Measurements from ENCODE around the gene PWP1. TPM values are rescaled to one million over a fixed set of nuclear protein-coding genes. Genes with fewer than 3 reads are reported as not detected.
A peak's percentile ranks its signal among the peaks of the same experiment; 100 is the strongest.

Gene PWP1
- 10 to 100 TPM; 51.9 to 58.6 (median 55.9) TPM for polyA plus RNA-seq (ENCODE audit: insufficient read length in 4 of 4)

GRCh38 chr12:107685360-107686248, at the start of gene PWP1:
PWP1 (plus strand) TSS chr12:107685799; CDS start chr12:107685900, 101 bp downstream.
- DNase-seq (ENCODE audit: low read depth in 4 of 4, low spot score in 2 of 4): peak; percentile 90 to 97 (median 94)

- DNase-seq (ENCODE audit: low read depth in 4 of 4, low spot score in 2 of 4): no peak
These were observed 44.4 kb upstream of the PWP1 start for GRCh38 chr12:107641154-107641553.

GRCh38 chr12:107642240-107642639, 43.4 kb upstream of the PWP1 start:
- DNase-seq (ENCODE audit: low read depth in 4 of 4, low spot score in 2 of 4): no peak

GRCh38 chr12:107645630-107646333, 39.8 kb upstream of the PWP1 start:
- DNase-seq (ENCODE audit: low read depth in 4 of 4, low spot score in 2 of 4): no peak

- no peak for DNase-seq (ENCODE audit: low read depth in 4 of 4, low spot score in 2 of 4)
These were observed 39.2 kb upstream of the PWP1 start for GRCh38 chr12:107646436-107646835.

- peak in 2 of 4 donors; percentile 34 to 40 for DNase-seq (ENCODE audit: low read depth in 4 of 4, low spot score in 2 of 4)
These were observed 35.9 kb upstream of the PWP1 start for GRCh38 chr12:107649661-107650061.

GRCh38 chr12:107650977-107651376, 34.6 kb upstream of the PWP1 start:
- no peak for DNase-seq (ENCODE audit: low read depth in 4 of 4, low spot score in 2 of 4)

GRCh38 chr12:107651571-107652449, 33.8 kb upstream of the PWP1 start:
- DNase-seq (ENCODE audit: low read depth in 4 of 4, low spot score in 2 of 4): no peak

- no peak for DNase-seq (ENCODE audit: low read depth in 4 of 4, low spot score in 2 of 4)
These were observed 32.1 kb upstream of the PWP1 start for GRCh38 chr12:107653519-107653918.

GRCh38 chr12:107654873-107655272, 30.7 kb upstream of the PWP1 start:
- no peak for DNase-seq (ENCODE audit: low read depth in 4 of 4, low spot score in 2 of 4)

GRCh38 chr12:107655281-107656065, 30.1 kb upstream of the PWP1 start:
- DNase-seq (ENCODE audit: low read depth in 4 of 4, low spot score in 2 of 4): no peak

GRCh38 chr12:107656302-107656701, 29.3 kb upstream of the PWP1 start:
- no peak for DNase-seq (ENCODE audit: low read depth in 4 of 4, low spot score in 2 of 4)

- no peak for DNase-seq (ENCODE audit: low read depth in 4 of 4, low spot score in 2 of 4)
These were observed 28.5 kb upstream of the PWP1 start for GRCh38 chr12:107657133-107657532.

GRCh38 chr12:107657621-107658020, 28.0 kb upstream of the PWP1 start:
- DNase-seq (ENCODE audit: low read depth in 4 of 4, low spot score in 2 of 4): no peak

- no peak for DNase-seq (ENCODE audit: low read depth in 4 of 4, low spot score in 2 of 4)
These were observed 25.4 kb upstream of the PWP1 start for GRCh38 chr12:107660235-107660634.

GRCh38 chr12:107660861-107661415, 24.7 kb upstream of the PWP1 start:
- DNase-seq (ENCODE audit: low read depth in 4 of 4, low spot score in 2 of 4): no peak

GRCh38 chr12:107661830-107662229, 23.8 kb upstream of the PWP1 start:
- DNase-seq (ENCODE audit: low read depth in 4 of 4, low spot score in 2 of 4): no peak

GRCh38 chr12:107662484-107662883, 23.1 kb upstream of the PWP1 start:
- DNase-seq (ENCODE audit: low read depth in 4 of 4, low spot score in 2 of 4): no peak

- DNase-seq (ENCODE audit: low read depth in 4 of 4, low spot score in 2 of 4): no peak
These were observed 22.3 kb upstream of the PWP1 start for GRCh38 chr12:107663277-107663676.

GRCh38 chr12:107666009-107666408, 19.6 kb upstream of the PWP1 start:
- no peak for DNase-seq (ENCODE audit: low read depth in 4 of 4, low spot score in 2 of 4)
